ENCODE results near the gene DNM2. TPM values are rescaled to one million over a fixed set of nuclear protein-coding genes. Genes with fewer than 3 reads are reported as not detected.
A peak's percentile ranks its signal among the peaks of the same experiment; 100 is the strongest.

The DNM2 gene
- total RNA-seq, 2 experiments from 2014 or later = 249 to 259 TPM

- POLR2A ChIA-PET = interaction anchor here (0.5 to 1.2 kb wide), 7 partner anchors 15 to 381 kb away, joined by 3 to 5 read pairs (median 4); no protein-coding TSS in a partner anchor
- DNase-seq = peak; percentile 94
- Mint-ChIP-seq H3K4me3 (peak overlapping the region; percentile 82), H3K36me3 (peaks cover 5% of the 10 kb centered on the region), H3K4me1 (peaks cover 11% of the 10 kb centered on the region), H3K27me3 (peaks cover 11% of the 10 kb centered on the region), H3K27ac (no peak overlapping the region), H3K9me3 (no peaks in the 10 kb centered on the region)
- peak; percentile 98 for ATAC-seq (ENCODE audit: low read depth)
These were observed 22.2 kb upstream of the DNM2 start for GRCh38 chr19:10695401-10696398.

- ATAC-seq (ENCODE audit: low read depth) (no peak), DNase-seq (peak; percentile 62)
- Mint-ChIP-seq H3K36me3 (peaks cover 2% of the 10 kb centered on the region), H3K4me1 (peaks cover 22% of the 10 kb centered on the region), H3K27me3 (peaks cover 11% of the 10 kb centered on the region), H3K27ac (no peak overlapping the region), H3K4me3 (no peak overlapping the region), H3K9me3 (no peaks in the 10 kb centered on the region)
- POLR2A ChIA-PET = interaction anchor here (0.6 to 2.3 kb wide), 8 partner anchors 18 to 515 kb away, joined by 3 to 5 read pairs (median 3); partner anchors contain the start of genes DNM2 and TMED1
These were observed 18.1 kb upstream of the DNM2 start for GRCh38 chr19:10699650-10700335.

- peaks cover 4% of the 10 kb centered on the region for H3K27me3 Mint-ChIP-seq
- POLR2A ChIA-PET = interaction anchor here (0.5 to 1.9 kb wide), 11 partner anchors 8 to 388 kb away, joined by 3 to 8 read pairs (median 4); partner anchors contain the start of genes DNM2, KEAP1, KRI1 and LDLR
- H3K27ac Mint-ChIP-seq = peak overlapping the region; percentile 83
- no peaks in the 10 kb centered on the region for H3K36me3 Mint-ChIP-seq
- H3K4me1 Mint-ChIP-seq = peaks cover 11% of the 10 kb centered on the region
- no peaks in the 10 kb centered on the region for H3K9me3 Mint-ChIP-seq
- ATAC-seq (ENCODE audit: low read depth) (peak; percentile 35), DNase-seq (peak; percentile 50)
- H3K4me3 Mint-ChIP-seq = peak overlapping the region; percentile 86
These were observed 15.8 kb upstream of the DNM2 start for GRCh38 chr19:10701955-10702525.

- POLR2A ChIA-PET = no interaction called here
- H3K9me3 Mint-ChIP-seq = no peaks in the 10 kb centered on the region
- H3K36me3 Mint-ChIP-seq = peaks cover 2% of the 10 kb centered on the region
- no peak overlapping the region for H3K27ac Mint-ChIP-seq
- H3K4me1 Mint-ChIP-seq = peaks cover 5% of the 10 kb centered on the region
- no peak for DNase-seq
- no peaks in the 10 kb centered on the region for H3K27me3 Mint-ChIP-seq
- ATAC-seq (ENCODE audit: low read depth) = no peak
- H3K4me3 Mint-ChIP-seq = no peak overlapping the region
These were observed 10.9 kb upstream of the DNM2 start for GRCh38 chr19:10706990-10707389.

GRCh38 chr19:10707440-10707839 is 10.4 kb upstream of the DNM2 start:
- Mint-ChIP-seq H3K4me1 (peaks cover 4% of the 10 kb centered on the region), H3K4me3 (no peak overlapping the region), H3K9me3 (no peaks in the 10 kb centered on the region), H3K27me3 (no peaks in the 10 kb centered on the region), H3K27ac (no peak overlapping the region), H3K36me3 (peaks cover 2% of the 10 kb centered on the region)
- DNase-seq (no peak), ATAC-seq (ENCODE audit: low read depth) (no peak)
- POLR2A ChIA-PET = no interaction called here

- ATAC-seq (ENCODE audit: low read depth) = no peak
- H3K27me3 Mint-ChIP-seq = no peaks in the 10 kb centered on the region
- H3K36me3 Mint-ChIP-seq = peaks cover 2% of the 10 kb centered on the region
- POLR2A ChIA-PET = no interaction called here
- H3K9me3 Mint-ChIP-seq = no peaks in the 10 kb centered on the region
- H3K4me3 Mint-ChIP-seq = no peak overlapping the region
- H3K4me1 Mint-ChIP-seq = peaks cover 5% of the 10 kb centered on the region
- DNase-seq = no peak
- no peak overlapping the region for H3K27ac Mint-ChIP-seq
These were observed 9.6 kb upstream of the DNM2 start for GRCh38 chr19:10708291-10708690.

- Mint-ChIP-seq H3K4me1 (peaks cover 13% of the 10 kb centered on the region), H3K9me3 (no peaks in the 10 kb centered on the region), H3K27me3 (no peaks in the 10 kb centered on the region), H3K36me3 (peaks cover 4% of the 10 kb centered on the region), H3K4me3 (no peak overlapping the region), H3K27ac (no peak overlapping the region)
- DNase-seq (no peak), ATAC-seq (ENCODE audit: low read depth) (no peak)
- POLR2A ChIA-PET = interaction anchor here (0.6 kb wide), 1 partner anchor 61 kb away, joined by 4 read pairs; no protein-coding TSS in a partner anchor
These were observed 5.8 kb upstream of the DNM2 start for GRCh38 chr19:10712045-10712444.

- H3K9me3 Mint-ChIP-seq = no peaks in the 10 kb centered on the region
- peaks cover 15% of the 10 kb centered on the region for H3K4me1 Mint-ChIP-seq
- peaks cover 4% of the 10 kb centered on the region for H3K36me3 Mint-ChIP-seq
- H3K4me3 Mint-ChIP-seq = no peak overlapping the region
- POLR2A ChIA-PET = no interaction called here
- no peak for DNase-seq
- no peak overlapping the region for H3K27ac Mint-ChIP-seq
- H3K27me3 Mint-ChIP-seq = no peaks in the 10 kb centered on the region
- no peak for ATAC-seq (ENCODE audit: low read depth)
These were observed 5.1 kb upstream of the DNM2 start for GRCh38 chr19:10712754-10713153.

GRCh38 chr19:10713317-10713716 is 4.6 kb upstream of the DNM2 start:
- H3K27ac Mint-ChIP-seq = no peak overlapping the region
- no peak for DNase-seq
- H3K27me3 Mint-ChIP-seq = no peaks in the 10 kb centered on the region
- POLR2A ChIA-PET = no interaction called here
- H3K4me1 Mint-ChIP-seq = peaks cover 15% of the 10 kb centered on the region
- no peaks in the 10 kb centered on the region for H3K9me3 Mint-ChIP-seq
- no peak overlapping the region for H3K4me3 Mint-ChIP-seq
- H3K36me3 Mint-ChIP-seq = peaks cover 4% of the 10 kb centered on the region
- ATAC-seq (ENCODE audit: low read depth) = no peak

GRCh38 chr19:10717054-10717355 is 874 bp upstream of the DNM2 start:
- POLR2A ChIA-PET = interaction anchor here (0.5 to 3.2 kb wide), 17 partner anchors 11 to 627 kb away, joined by 3 to 26 read pairs (median 7); partner anchors contain the start of genes CARM1, QTRT1 and TMED1
- Mint-ChIP-seq H3K27me3 (no peaks in the 10 kb centered on the region), H3K9me3 (no peaks in the 10 kb centered on the region), H3K27ac (peak overlapping the region; percentile 59), H3K4me1 (peaks cover 27% of the 10 kb centered on the region), H3K4me3 (peak overlapping the region; percentile 64), H3K36me3 (peaks cover 10% of the 10 kb centered on the region)
- no peak for DNase-seq
- ATAC-seq (ENCODE audit: low read depth) = no peak

- Mint-ChIP-seq H3K9me3 (no peaks in the 10 kb centered on the region), H3K4me3 (peak overlapping the region; percentile 98), H3K27me3 (no peaks in the 10 kb centered on the region), H3K4me1 (peaks cover 22% of the 10 kb centered on the region), H3K27ac (peak overlapping the region; percentile 89), H3K36me3 (peaks cover 10% of the 10 kb centered on the region)
- DNase-seq (peak; percentile 73), ATAC-seq (ENCODE audit: low read depth) (no peak)
- POLR2A ChIA-PET = interaction anchor here (0.9 to 3.2 kb wide), 13 partner anchors 9 to 153 kb away, joined by 3 to 26 read pairs (median 8); partner anchors contain the start of genes CARM1, QTRT1 and TMED1
These were observed 622 bp downstream of the DNM2 start for GRCh38 chr19:10718205-10719196.

GRCh38 chr19:10719466-10719961 is 1.6 kb downstream of the DNM2 start:
- Mint-ChIP-seq H3K27ac (peak overlapping the region; percentile 89), H3K27me3 (no peaks in the 10 kb centered on the region), H3K4me1 (peaks cover 22% of the 10 kb centered on the region), H3K9me3 (no peaks in the 10 kb centered on the region), H3K36me3 (peaks cover 10% of the 10 kb centered on the region), H3K4me3 (peak overlapping the region; percentile 98)
- no peak for ATAC-seq (ENCODE audit: low read depth)
- DNase-seq = no peak
- POLR2A ChIA-PET = interaction anchor here (0.9 to 3.2 kb wide), 4 partner anchors 8 to 117 kb away, joined by 3 to 26 read pairs (median 12); partner anchors contain the start of gene TMED1

Data from activated naive CD8-positive, alpha-beta T cell treated with anti-CD3 and anti-CD28 coated beads, Interleukin-2, amount 10 ng/mL, durations not matched to agents 7 days and 5 days (primary cell).